ENCODE results near the gene DMRT1. TPM values are rescaled to one million over a fixed set of nuclear protein-coding genes. Genes with fewer than 3 reads are reported as not detected.

The DMRT1 gene
- total RNA-seq, 1 donor, result not detected

DNA sequence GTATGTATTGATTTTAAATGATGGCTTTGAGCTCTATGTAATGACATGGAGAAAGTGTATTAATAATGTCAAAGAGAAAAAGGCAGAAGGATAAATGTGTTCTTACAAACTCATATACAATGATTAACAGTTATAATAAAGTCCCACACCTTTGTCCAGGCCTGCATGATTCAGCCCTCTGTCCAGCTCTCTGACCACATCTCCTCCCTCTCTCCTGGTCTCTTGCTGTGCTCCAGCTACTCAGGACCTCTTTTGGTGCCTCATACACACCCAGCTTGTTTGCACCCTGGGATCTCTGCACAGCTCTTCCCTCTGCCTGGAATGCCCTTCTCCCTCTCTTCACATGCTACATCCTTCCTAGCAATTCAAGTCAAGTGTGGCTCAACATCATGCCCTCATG, 37.5 kb upstream of the DMRT1 start:
- no peak for DNase-seq (ENCODE audit: low read depth)
- TF ChIP-seq CTCF (IDR thresholded peaks at IDR 0.05; ENCODE audit: insufficient read depth, low read length), result no peak
- H3K4me3 ChIP-seq (ENCODE audit: low read depth, low read length), result no peak overlapping the region

DNA sequence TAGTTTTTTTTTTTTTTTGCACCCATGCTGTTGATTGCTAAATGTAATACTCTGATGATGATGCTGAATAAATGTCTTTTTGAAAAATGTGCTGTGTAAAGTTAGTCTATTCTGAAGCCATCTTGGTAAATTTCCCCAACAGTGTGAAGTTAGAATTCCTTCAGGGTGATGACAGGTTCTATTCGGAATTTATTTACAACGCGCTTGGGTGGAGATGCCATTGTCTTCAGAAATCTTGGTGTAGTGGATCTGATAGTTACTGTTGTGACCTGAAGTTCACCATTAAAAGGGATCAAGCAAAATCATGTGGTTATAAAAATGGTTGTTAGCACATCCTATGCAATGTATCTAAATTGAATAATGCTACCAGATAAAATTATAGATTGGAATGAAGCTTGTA, 36.3 kb upstream of the DMRT1 start:
- DNase-seq (ENCODE audit: low read depth), result no peak
- TF ChIP-seq CTCF (IDR thresholded peaks at IDR 0.05; ENCODE audit: insufficient read depth, low read length), result no peak
- H3K4me3 ChIP-seq (ENCODE audit: low read depth, low read length), result no peak overlapping the region

- no peak overlapping the region for H3K4me3 ChIP-seq (ENCODE audit: low read depth, low read length)
- peak; percentile 77 for TF ChIP-seq CTCF (IDR thresholded peaks at IDR 0.05; ENCODE audit: insufficient read depth, low read length)
- peak; percentile 66 for DNase-seq (ENCODE audit: low read depth)
These were observed 35.0 kb upstream of the DMRT1 start for GRCh38 chr9:806285-807156.

- TF ChIP-seq CTCF (IDR thresholded peaks at IDR 0.05; ENCODE audit: insufficient read depth, low read length), result no peak
- DNase-seq (ENCODE audit: low read depth), result peak; percentile 13
These were observed 30.4 kb upstream of the DMRT1 start for GRCh38 chr9:811106-811531.

DNA sequence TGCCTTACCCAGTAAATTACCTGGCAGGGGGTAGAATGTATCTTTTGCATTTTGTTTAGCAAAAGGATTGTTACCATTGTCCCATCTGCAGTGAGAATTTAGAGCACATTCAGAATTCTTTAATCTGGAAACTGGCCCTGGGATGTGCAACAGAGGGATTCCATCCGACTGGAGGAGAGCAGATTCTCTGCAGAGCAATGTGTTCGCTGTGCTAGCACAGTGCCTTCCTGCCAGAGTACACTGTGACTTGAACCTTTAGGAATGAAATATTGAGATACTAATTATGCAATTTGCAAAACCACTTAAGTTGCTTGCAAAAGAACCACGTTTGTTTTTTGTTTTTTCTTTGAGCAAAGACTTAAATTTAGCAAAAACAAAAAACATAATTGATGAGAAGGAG, 22.5 kb upstream of the DMRT1 start:
- DNase-seq (ENCODE audit: low read depth), result no peak
- no peak overlapping the region for H3K4me3 ChIP-seq (ENCODE audit: low read depth, low read length)
- no peak for TF ChIP-seq CTCF (IDR thresholded peaks at IDR 0.05; ENCODE audit: insufficient read depth, low read length)

More at GRCh38 chr9:811106-811531, 30.4 kb upstream of the DMRT1 start:
- H3K4me3 ChIP-seq (ENCODE audit: low read depth, low read length), result no peak overlapping the region

DNA sequence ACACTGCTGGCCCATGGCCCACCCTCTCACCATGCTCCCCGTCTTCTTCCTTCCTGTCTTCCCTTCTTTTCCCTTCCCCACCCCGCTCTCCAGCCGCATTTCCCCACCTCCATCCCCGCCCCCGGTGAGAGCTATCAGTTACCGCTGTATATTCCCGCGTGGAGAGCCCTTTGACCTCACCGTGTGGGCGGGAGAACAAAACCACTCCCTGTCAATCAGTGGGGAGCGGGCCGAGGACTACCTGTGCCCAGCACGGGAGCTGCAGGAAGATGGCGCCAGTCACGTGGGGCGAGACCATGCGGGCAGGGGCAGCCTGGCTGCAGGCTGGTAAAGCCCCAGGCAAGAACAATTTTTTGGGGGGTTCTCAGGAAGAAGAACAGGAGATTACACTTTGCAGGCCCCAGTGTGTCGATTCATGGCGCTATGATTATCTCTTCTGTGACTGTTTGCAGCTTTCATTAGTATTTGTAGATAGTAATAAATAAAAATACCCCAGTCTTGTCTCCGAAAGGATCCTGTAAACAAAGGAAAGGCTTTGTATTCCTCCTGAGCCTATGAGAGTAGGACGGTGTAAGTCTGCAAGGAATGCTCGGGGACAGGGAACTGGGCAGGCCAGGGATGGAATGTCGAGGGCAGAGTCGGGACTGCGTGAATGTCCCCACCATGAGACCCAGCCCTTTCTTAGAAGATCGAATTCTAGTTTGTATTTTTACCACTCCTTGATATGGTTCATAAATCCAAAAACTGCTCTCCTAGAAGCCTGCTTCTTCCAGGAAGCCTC, 14.8 kb upstream of the DMRT1 start:
- DNase-seq (ENCODE audit: low read depth), result no peak
- no peak for TF ChIP-seq CTCF (IDR thresholded peaks at IDR 0.05; ENCODE audit: insufficient read depth, low read length)
- no peak overlapping the region for H3K4me3 ChIP-seq (ENCODE audit: low read depth, low read length)
